Ovary (tissue), 10 donors: ENCODE measurements around the gene GSTO1. TPM values are rescaled to one million over a fixed set of nuclear protein-coding genes. Genes with fewer than 3 reads are reported as not detected.

Experiments
- DNase-seq, 5 donors: peaks; one replicate each; pipeline ENCODE4 v3.0.0-alpha.2; 2019 to 2020
- H3K27ac ChIP-seq, 2 donors: fragments of 200-600 bp; one replicate each; pipeline versions ENCODE4 v1.5.1 to v1.8.0; 2019 to 2022
- H3K27me3 ChIP-seq: fragments of 200-600 bp; one replicate; pipeline ENCODE4 v1.8.0; 2022
- H3K36me3 ChIP-seq: fragments of 200-600 bp; sonication (generic); one replicate; pipeline ENCODE4 v1.5.1; 2019
- H3K4me1 ChIP-seq: one replicate; pipeline ENCODE4 v1.8.1; 2013; ENCODE audit warnings: mild to moderate bottlenecking, moderate library complexity; ENCODE audit not compliant: insufficient read depth
- H3K4me3 ChIP-seq: fragments of 200-600 bp; sonication (generic); one replicate; pipeline ENCODE4 v1.5.1; 2017
- H3K9me3 ChIP-seq, 2 donors: fragments of 200-600 bp in 1 of 2; sonication (generic) in 1 of 2; one replicate each; pipeline versions ENCODE4 v1.5.1 to v1.8.1; 2013 to 2019; ENCODE audit warnings: mild to moderate bottlenecking in 1 of 2, moderate library complexity in 1 of 2
- CTCF ChIP-seq, 3 donors: fragments of 450-650 bp in 2 of 3; fragments of 200-600 bp in 1 of 3; IDR thresholded peaks; one replicate each; pipeline versions ENCODE4 v1.5.1 to v1.8.0; 2016 to 2022; ENCODE audit warnings: antibody characterized with exemption in 3 of 3, mild to moderate bottlenecking in 1 of 3
- EP300 ChIP-seq: sonication (generic); formaldehyde crosslinking; IDR thresholded peaks from one replicate; pipeline ENCODE4 v1.6.1; 2017; ENCODE audit warnings: antibody characterized with exemption
- POLR2A ChIP-seq: fragments of 450-650 bp; IDR thresholded peaks from one replicate; pipeline ENCODE4 v1.6.1; 2017; ENCODE audit warnings: antibody characterized with exemption, mild to moderate bottlenecking, moderate library complexity
- WGBS, 3 donors: extraction: QIAGEN DNeasy Blood & Tissue Kit in 1 of 3; methylation state at CpG; one replicate each; pipeline versions ENCODE4 v1.1.5 to v1.1.7; 2013 to 2017; 5-methylcytosine and 5-hydroxymethylcytosine counted together
- intact Hi-C, 4 donors: fragments of 100-400 bp; cut with DNase I; formaldehyde crosslinking; loops; one replicate each; pipeline versions ENCODE4 v1.11.0 to v1.15.1; 2022 to 2023
- long read RNA-seq, 3 donors: library from polyadenylated mRNA in 2 of 3; unstranded in 2 of 3; transcript quantifications; one replicate each; pipeline ENCODE4 v2.0.0 and lab custom pipeline, GENCODE V29; 2021 to 2026
- polyA plus RNA-seq, 2 donors: library from polyadenylated mRNA; stranded (reverse); fragments of 200-250 nt in 1 of 2; fragments of 350-450 nt in 1 of 2; fragmentation: Illumina TruSeq in 1 of 2; extraction: RNeasy Lipid Tissue Mini Kit (QIAGEN cat#74804) in 1 of 2; gene quantifications; one replicate each; pipeline ENCODE4 v1.2.3, GENCODE V29; 2013 to 2014
- total RNA-seq, 7 donors: library from RNA; depleted of rRNA in 2 of 7; stranded (reverse); fragments of >200 nt in 2 of 7; fragmentation: NEBNext Ultra II Directional in 3 of 7; extraction: Animal tissue kit (Norgen Biotek cat#: 25700) in 3 of 7; gene quantifications; one replicate each; pipeline versions ENCODE4 v1.1.0 to v1.2.4, GENCODE V29; 2016 to 2023
- donor health status: DM: no; HTN: no; CAD: no; lungs with moderate emphysema.
- donor health status: DM: no; HTN: no; CAD: no.
- donor health status: Bipolar disorder and iron deficiency.
- donor health status: DM: yes; HTN: yes; CAD: no.
- donor health status: DM: no; HTN: no; CAD: no.
- donor health status: DM: yes; HTN: yes; CAD: no.

Gene GSTO1
- total RNA-seq (100 to 1,000 TPM in 1 of 7 donors, 10 to 100 TPM in 6; 58.7 to 110 (median 86.9) TPM), polyA plus RNA-seq (100 to 1,000 TPM in 1 of 2 donors, 10 to 100 TPM in 1; 91.0 to 125 TPM)
- long read RNA-seq, donor 1, transcript GSTO1-204 (5 exons, 829 nt): minor isoform, 6 of 59 reads
- long read RNA-seq, donor 1, transcript GSTO1-202 (6 exons, 972 nt): major isoform, 50 of 59 reads
- long read RNA-seq, donor 1, partial matches to known transcripts: 1 of 59 reads
- long read RNA-seq, donor 1, other reads (novel, unspliced or antisense): 2 of 59 reads
- long read RNA-seq, donor 2, transcript GSTO1-202 (6 exons, 972 nt): major isoform, 23 of 29 reads
- long read RNA-seq, donor 2, transcript GSTO1-204 (5 exons, 829 nt): minor isoform, 5 of 29 reads
- long read RNA-seq, donor 2, partial matches to known transcripts: 0 of 29 reads
- long read RNA-seq, donor 2, other reads (novel, unspliced or antisense): 0 of 29 reads
- long read RNA-seq, donor 3, transcript GSTO1-204 (5 exons, 829 nt): minor isoform, 5 of 67 reads
- long read RNA-seq, donor 3, transcript GSTO1-202 (6 exons, 972 nt): major isoform, 56 of 67 reads
- long read RNA-seq, donor 3, partial matches to known transcripts: 0 of 67 reads
- long read RNA-seq, donor 3, other reads (novel, unspliced or antisense): 5 of 67 reads

DNA sequence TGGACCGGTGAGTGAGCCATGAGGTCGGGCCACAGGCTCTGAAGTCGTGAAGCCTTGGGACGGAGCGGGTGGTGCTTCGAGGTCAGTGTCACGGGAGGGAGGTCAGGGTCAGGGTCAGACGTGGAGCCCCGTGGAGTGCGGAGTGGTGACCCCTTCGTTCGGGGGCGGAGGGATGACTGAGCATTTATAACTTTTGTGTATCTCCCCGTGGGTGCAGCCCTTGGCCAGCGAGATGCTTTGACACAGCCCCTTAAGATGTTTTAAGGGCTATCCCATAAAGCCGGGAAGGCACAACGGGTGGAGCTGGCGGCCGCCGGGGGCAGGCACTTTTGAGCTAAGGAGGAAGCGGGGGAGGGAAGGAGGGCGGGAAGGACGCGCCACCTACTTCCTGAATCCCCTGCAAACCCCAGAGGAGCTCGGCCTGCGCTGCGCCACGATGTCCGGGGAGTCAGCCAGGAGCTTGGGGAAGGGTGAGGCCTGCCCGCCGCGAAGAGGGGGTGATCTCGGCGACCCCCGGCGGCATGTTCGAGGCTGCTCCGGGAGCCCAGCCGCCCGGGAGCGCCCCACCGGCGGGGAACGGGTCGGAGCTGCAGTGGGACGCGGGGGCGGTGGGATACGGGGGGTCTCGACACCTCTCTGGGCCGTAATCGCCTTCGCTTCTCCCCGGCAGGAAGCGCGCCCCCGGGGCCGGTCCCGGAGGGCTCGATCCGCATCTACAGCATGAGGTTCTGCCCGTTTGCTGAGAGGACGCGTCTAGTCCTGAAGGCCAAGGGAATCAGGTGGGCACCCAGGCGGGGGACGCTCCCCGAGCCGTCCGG is at the start of gene GSTO1:
GSTO1 (plus strand) TSS at position 400 of the 818 bp plus-strand sequence; CDS start at position 437, 37 bp downstream.
- H3K36me3 ChIP-seq: no peaks in the 10 kb centered on the region
- 0 to 1% (median 0%) methylated on average over 65 to 69 of the region's 69 CpGs for WGBS, 3 donors
- no peaks in the 10 kb centered on the region for H3K27me3 ChIP-seq
- TF ChIP-seq EP300 (no peak), POLR2A (peak; percentile 73), CTCF (IDR thresholded peaks at IDR 0.05) (peak in 2 of 3 donors; percentile 10 to 17)
- peaks cover 4% of the 10 kb centered on the region for H3K4me1 ChIP-seq
- DNase-seq: peak; percentile 81 to 86 (median 83)
- peak within 1 kb of the TSS; percentile 93 for H3K4me3 ChIP-seq
- peak within 1 kb of the TSS; percentile 77 to 99 for H3K27ac ChIP-seq
- intact Hi-C loops: no loop called here
- H3K9me3 ChIP-seq: no peaks in the 10 kb centered on the region

GRCh38 chr10:104208730-104209129 is 46.0 kb upstream of the GSTO1 start:
- TF ChIP-seq CTCF (IDR thresholded peaks at IDR 0.05): no peak
- TF ChIP-seq EP300: no peak
- no peak for TF ChIP-seq POLR2A
- DNase-seq: no peak
- H3K4me1 ChIP-seq: no peaks in the 10 kb centered on the region
- WGBS, 3 donors: 54 to 75% (median 69%) methylated on average over 3 of the region's 3 CpGs
- intact Hi-C loops: loop anchor here in 2 of 4 donors (2.0 to 10.0 kb wide), 4 partner anchors 161 to 324 kb away; no protein-coding TSS in a partner anchor
- H3K27me3 ChIP-seq: no peaks in the 10 kb centered on the region
- no peaks in the 10 kb centered on the region for H3K36me3 ChIP-seq
- no peak overlapping the region for H3K4me3 ChIP-seq
- no peaks in the 10 kb centered on the region for H3K9me3 ChIP-seq
- no peak overlapping the region for H3K27ac ChIP-seq

- no peaks in the 10 kb centered on the region for H3K36me3 ChIP-seq
- no peaks in the 10 kb centered on the region for H3K9me3 ChIP-seq
- H3K4me3 ChIP-seq: no peak overlapping the region
- no peaks in the 10 kb centered on the region for H3K4me1 ChIP-seq
- peak in 3 of 5 donors; percentile 25 to 50 (median 33) for DNase-seq
- no peaks in the 10 kb centered on the region for H3K27me3 ChIP-seq
- no peak overlapping the region for H3K27ac ChIP-seq
- intact Hi-C loops: loop anchor here in 3 of 4 donors (2.0 to 10.0 kb wide), 6 partner anchors 162 to 495 kb away; no protein-coding TSS in a partner anchor
- peak in 1 of 3 donors; percentile 40 for TF ChIP-seq CTCF (IDR thresholded peaks at IDR 0.05)
- TF ChIP-seq EP300: no peak
- 24 to 33% (median 28%) methylated on average over 2 of the region's 2 CpGs for WGBS, 3 donors
Observed at GRCh38 chr10:104209575-104210198, 45.0 kb upstream of the GSTO1 start.

DNA sequence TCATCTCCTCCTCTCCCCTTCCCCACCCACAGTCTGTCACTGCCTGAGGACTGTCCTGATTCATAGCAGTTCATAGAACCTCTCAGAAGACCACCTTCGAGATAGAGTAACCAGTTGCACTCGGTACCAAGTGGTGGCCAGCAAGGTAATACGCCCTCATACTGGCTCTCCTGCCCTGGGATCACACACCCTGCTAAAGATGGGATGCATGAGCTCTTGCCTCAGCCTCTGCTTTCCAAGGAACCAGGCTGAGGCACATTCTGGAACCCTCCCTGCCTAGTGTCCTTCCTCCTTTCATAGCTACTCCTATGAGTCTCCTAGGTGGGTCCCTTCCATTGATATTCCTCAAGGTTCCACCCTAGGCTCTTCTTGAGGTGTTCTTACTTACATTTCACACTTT is 38.1 kb upstream of the GSTO1 start:
- 90 to 93% (median 90%) methylated on average over 3 of the region's 3 CpGs for WGBS, 3 donors
- DNase-seq: no peak
- no peak overlapping the region for H3K4me3 ChIP-seq
- intact Hi-C loops: loop anchor here in 2 of 4 donors (10.0 kb wide), 2 partner anchors 342 to 502 kb away; no protein-coding TSS in a partner anchor
- H3K27me3 ChIP-seq: no peaks in the 10 kb centered on the region
- no peak overlapping the region for H3K27ac ChIP-seq
- TF ChIP-seq EP300 (no peak), CTCF (IDR thresholded peaks at IDR 0.05) (no peak), POLR2A (no peak)
- no peaks in the 10 kb centered on the region for H3K9me3 ChIP-seq
- H3K4me1 ChIP-seq: no peaks in the 10 kb centered on the region
- H3K36me3 ChIP-seq: no peaks in the 10 kb centered on the region
